Hematopoietic multipotent progenitor cell treated with erythropoietin and hydrocortisone succinate and interleukin-3 and kit ligand, for 6 days (in vitro differentiated cells): ENCODE measurements around the gene ZNF630.
"Not testable (repeated sequence)": the region's sequence is repeated elsewhere in the genome, so short reads cannot be mapped to it uniquely, and the experiment has no call there.

Experiments used
- DNase-seq: peaks from one replicate; pipeline ENCODE4 v3.0.0-alpha.2; 2015

The ZNF630 gene

GRCh38 chrX:48071064-48071985 lies at the start of gene ZNF630:
ZNF630 (minus strand) TSS chrX:48071640; CDS start chrX:48066886, 4,754 bp downstream.
- peak; percentile 72 for DNase-seq

- no peak for DNase-seq
Measured at GRCh38 chrX:48107717-48108116, 36.3 kb upstream of the ZNF630 start.

DNA sequence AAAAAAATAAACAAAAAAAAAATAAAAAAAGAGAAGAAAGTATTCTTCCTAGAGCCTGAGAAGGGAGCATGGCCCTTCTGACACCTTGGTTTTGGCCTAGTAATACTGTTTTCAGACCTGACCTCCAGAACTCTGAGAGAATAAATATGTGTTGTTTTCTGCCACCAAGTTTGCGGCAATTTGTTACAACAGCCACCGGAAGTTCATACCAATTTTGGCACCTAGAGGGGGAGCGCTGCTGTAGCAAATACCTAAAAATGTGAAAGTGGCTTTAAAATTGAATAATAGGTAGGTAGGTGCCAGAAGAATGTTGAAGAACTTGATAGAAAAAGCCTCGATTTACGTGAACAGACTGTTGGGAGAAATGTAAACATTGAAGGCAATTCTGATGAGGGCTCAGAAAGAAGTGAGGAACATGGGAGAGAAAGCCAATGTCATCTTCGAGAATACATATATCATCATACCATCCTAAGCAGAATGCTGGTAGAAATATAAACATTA lies 31.5 kb upstream of the ZNF630 start:
- DNase-seq, result no peak

DNA sequence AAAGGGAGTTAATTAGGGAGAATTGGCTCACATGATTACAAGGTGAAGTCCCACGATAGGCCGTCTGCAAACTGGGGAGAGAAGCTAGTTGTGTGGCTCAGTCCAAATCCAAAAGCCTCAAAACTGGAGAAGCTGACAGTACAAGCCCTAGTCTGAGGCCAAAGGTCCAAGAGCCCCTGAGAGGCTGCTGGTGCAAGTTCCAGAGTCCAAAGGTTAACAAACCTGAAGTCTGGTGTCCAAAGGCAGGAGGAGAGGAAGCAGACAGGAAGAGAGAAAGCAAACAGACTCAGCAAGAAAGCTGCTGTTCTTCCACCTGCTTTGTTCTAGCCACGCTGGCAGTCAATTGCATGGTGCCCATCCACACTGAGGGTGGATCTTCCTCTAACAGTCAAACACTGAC lies 30.0 kb upstream of the ZNF630 start:
- no peak for DNase-seq

DNA sequence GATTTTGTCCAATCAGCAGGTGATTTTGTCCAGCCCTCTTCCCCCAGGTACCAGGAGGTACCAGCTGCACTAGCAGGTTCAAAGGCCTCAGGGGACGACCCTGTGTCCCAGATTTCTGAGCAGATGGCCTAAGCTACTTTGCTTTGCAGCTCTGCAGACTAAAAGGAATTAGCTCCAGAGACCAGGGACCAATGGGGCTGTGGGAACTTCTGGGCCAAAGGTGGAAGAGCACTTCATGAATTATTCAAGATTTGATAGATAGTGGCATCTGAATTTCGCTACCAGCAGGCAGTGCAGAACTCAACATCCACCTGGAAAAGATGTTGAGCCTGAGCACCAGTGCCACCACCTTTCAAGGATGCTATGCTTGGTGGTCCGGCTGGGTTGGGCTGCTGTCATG lies 21.1 kb upstream of the ZNF630 start:
- DNase-seq, result not testable (repeated sequence)

GRCh38 chrX:48090123-48090522 lies 18.7 kb upstream of the ZNF630 start:
- DNase-seq, result no peak

- no peak for DNase-seq
Measured at GRCh38 chrX:48086082-48086481, 14.6 kb upstream of the ZNF630 start.

- no peak for DNase-seq
Measured at GRCh38 chrX:48083706-48084105, 12.3 kb upstream of the ZNF630 start.

DNA sequence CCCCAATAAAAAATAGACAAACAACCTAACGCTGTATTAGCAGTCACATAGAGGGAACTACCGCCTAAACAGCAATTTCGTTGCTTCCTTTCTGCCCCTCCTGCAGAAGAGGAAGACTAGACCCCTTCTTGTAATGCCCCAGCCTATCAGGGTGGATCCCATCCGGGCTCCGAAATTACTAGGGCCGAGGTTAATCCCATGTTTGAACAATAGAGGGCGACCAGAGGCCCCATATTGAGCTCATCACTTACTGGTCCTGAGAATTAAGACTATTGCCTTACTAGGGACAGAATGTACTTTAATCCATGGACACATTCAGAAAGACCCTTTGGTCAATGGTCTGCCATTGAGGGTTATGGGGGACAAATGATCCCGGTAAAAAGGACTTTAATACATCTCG lies 11.8 kb upstream of the ZNF630 start:
- peak; percentile 67 for DNase-seq

DNA sequence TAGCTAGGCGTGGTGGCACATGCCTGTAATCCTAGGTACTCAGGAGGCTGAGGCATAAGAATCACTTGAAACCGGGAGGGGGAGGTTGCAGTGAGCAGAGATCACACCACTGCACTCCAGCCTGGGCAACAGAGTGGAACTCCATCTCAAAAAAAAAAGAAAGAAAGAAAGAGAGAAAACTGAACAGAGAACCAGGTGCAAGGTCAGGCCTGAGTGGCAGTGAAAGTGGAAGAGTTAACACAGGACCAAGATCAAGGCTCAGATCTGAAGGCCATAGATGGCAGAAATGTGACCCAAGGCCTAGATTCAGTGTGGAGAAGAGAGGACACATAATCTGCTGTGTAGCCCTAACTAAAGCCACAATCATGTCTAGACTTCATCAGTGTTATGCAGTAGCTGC lies 4.9 kb upstream of the ZNF630 start:
- DNase-seq, result no peak

DNA sequence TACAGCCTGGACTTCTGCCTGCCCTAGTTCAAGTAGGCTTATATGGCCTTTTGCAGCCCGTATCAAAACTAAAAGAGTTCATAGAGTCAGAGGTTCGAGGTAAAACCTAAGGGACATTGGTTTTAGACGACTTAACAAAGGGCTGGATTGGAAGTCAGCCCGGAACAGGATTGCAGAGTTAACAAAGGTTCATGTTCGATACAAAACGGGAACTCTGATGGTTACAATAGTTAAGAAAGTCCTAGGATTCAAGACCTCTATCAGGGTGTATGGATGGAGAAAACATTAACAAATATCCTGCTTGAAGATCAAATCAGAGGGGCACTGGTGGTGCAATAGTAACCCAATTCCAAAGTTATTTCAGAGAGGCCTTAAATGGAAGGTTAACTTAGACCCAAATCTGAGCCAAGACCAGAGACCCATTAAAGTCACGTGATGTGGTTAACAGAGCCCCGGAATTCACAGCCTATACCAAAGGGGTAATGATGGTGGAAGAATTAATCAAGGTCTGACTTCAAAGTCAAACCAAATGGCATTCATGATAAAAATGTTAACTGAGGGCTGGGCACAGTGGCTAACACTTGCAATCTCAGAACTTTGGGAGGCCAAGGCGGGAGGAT lies 656 bp upstream of the ZNF630 start:
- no peak for DNase-seq

- DNase-seq, result peak; percentile 19
Measured at GRCh38 chrX:48068096-48068887, 3.1 kb downstream of the ZNF630 start.

GRCh38 chrX:48064261-48064660 lies 7.2 kb downstream of the ZNF630 start:
- DNase-seq, result no peak

- DNase-seq, result no peak
Measured at GRCh38 chrX:48059296-48059639, 12.2 kb downstream of the ZNF630 start.

DNA sequence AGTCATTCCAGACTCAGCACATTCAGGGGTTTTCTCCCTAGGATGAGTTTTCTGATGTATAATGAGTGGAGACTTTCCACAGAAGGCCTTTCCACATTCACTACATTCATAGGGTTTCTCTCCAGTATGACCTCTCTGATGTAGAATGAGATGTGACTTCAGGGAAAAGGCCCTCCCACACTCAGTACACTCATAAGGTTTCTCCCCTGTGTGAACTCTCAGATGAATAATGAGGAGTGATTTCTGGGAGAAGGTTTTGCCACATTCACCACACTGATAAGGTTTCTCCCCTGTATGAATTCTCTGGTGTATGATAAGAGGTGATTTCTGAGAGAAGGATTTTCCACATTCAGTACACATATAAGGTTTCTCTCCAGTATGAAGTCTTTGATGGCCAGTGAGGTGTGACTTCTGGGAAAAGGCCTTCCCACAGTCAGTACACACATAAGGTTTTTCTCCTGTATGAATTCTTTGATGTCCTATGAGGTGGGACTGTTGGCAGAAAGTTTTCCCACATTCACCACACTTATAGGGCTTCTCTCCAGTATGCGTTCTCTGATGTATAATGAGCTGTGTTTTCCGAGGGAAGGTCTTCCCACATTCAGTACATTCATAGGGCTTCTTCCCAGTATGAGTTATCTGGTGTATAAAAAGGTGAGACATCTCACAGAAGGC lies 12.7 kb downstream of the ZNF630 start:
- no peak for DNase-seq

- DNase-seq, result no peak
Measured at GRCh38 chrX:48046846-48047245, 24.6 kb downstream of the ZNF630 start.

DNA sequence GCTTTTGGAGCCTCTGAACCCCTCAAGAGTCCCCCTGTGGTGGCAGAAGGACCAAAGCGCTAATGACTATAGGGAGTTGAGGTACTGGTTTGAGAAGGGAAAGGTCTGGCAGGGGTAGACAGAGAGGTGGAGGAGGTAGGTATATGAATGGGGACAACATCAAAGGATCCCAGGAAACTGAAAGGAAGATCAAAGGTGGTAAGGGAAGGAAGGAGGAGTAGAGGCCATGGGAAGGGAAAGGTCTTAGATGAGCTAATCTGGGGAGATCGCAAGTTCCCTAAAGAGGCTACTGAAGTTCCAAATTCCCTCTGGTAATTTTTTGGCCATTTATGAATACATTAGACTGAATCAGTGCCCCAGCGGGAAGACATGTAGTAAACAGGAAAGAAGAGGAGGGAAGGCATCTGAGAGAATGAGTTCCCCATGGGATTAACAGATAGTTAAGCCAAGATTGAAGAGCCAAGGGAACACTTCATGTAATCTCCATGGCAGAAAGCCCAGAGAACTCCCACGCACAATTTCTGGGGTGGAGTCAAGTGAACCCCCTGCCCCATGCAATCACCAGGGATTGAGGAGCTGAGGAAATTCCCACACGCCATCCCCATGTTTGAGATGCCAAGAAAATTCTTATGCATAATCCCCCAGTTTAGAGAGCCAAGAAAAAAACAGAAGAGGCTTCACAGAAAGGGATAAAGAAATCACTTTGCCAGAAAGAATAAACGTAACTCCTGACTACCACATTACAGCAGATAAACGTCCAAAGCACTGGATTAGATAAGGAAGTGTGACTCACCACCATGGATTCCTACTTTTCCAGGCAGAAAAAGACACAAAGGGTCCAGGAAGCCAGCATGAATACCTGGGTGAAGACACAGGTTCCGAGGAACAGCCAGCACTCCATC lies 25.8 kb downstream of the ZNF630 start:
- no peak for DNase-seq

GRCh38 chrX:48043056-48043455 lies 28.4 kb downstream of the ZNF630 start:
- no peak for DNase-seq

DNA sequence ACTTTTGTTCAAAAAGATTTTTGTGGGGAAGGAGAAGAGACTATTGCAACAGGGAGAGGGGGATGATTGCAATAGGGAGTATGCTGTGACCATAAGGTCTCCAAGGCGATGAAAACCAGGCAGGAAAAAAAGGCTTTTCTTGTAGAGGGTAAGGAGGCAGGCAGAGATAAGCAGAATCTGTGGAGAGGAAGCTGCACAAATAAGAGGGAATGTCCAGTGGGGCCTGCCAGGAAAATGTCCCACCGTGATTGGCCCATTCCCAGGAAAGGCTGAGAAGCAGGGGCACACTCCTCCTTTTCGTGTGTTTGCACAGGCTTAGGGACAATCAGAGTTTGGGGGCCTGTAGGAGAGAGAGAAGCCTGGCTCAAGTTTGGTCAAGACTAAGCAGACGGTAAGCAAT lies 35.5 kb downstream of the ZNF630 start:
- no peak for DNase-seq

DNA sequence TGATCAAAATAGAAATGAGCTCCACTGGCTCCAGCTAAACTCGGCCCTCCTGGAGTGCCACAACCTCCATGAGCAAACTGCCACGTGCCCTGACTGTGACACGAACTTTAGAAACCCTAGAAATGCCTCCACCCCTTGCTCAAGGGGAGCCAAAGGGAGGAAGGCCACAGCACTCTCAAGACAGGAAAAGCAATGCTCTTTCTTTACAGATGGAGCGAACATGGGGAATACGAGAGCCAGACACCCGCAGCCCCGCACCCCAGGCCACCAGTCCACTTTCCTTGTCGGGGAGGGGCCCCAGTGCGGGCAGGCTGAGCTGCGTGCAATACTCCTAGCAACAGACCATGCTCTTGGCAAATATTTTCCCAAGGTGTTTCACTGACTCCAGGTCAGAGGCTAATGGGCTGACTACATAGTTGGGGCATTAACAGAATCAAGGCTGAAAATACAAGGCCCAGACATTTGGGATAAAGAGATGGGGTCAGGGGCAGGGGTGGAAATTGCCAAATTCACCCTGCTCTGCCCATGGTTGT lies 40.7 kb downstream of the ZNF630 start:
- not testable (repeated sequence) for DNase-seq

DNA sequence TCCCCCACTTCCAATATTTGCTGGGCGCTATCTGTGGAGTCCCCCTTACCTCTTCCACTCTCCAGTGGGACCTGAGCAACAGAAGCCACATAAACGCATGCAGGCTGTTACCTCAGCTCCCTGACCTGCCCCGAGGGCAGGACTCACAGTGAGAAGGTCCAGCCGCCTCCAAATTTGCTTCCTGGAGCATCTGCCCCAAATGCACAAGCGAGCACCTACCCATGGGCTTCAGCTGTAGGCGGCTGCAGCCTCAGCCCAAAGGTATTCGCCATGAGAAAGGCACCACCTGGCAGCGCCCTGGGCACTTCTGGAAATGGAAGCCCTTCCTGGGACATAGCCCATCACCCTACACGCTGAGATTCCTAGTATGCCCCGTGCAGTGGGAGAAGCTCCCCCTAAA lies 41.2 kb downstream of the ZNF630 start:
- no peak for DNase-seq
